ENCODE data around the gene FGD6.
A peak's percentile ranks its signal among the peaks of the same experiment; 100 is the strongest.

The FGD6 gene

DNA sequence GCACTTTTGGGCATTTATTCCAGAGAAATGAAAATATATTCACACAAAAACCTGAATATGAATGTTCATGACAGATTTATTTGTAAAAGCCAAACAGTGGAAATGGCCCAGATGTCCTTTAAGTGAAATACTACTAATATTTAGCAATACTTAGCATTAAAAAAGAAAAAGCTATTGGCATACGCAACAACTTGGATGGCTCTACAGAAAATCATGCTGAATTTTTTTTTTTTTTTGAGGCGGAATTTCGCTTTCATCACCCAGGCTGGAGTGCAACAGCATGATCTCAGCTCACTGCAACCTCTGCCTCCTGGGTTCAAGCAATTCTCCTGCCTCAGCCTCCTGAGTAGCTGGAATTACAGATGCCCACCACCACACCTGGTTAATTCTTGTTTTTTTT lies 24.1 kb downstream of the FGD6 start:
- Histone ChIP-seq H3K27me3 (ENCODE audit: insufficient read depth, low read length) (no peaks in the 10 kb centered on the region), H3K4me3 (ENCODE audit: low read length) (no peak overlapping the region), H3K9me3 (ENCODE audit: insufficient read depth, low read depth, low read length) (no peaks in the 10 kb centered on the region), H3K4me1 (ENCODE audit: insufficient read depth, low read length) (peaks cover 20% of the 10 kb centered on the region), H3K36me3 (ENCODE audit: insufficient read depth, low read length) (no peaks in the 10 kb centered on the region), H3K9ac (ENCODE audit: low read depth, low read length) (no peak overlapping the region), H3K27ac (ENCODE audit: low read depth, low read length) (no peak overlapping the region)
- 97% methylated on average over 3 of the region's 3 CpGs for WGBS

DNA sequence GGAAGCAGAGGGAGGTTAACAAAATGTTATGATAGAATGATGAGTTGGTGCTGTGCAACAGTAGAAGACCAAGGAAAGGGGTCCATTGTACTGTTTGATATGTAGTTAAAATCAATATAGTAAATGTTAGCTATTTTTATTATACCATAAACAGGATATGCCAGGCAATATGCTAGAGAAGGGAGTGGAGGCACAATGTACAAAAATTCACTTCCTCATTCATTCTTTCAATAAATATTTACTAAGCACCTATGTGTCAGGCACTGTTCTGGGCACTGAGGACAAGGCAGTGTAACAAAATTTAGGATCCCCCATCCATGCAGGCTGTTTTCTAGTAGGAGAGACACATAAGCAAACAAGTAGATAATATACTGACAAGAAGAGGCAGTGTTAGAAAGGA lies 25.0 kb downstream of the FGD6 start:
- Histone ChIP-seq H3K4me3 (ENCODE audit: low read length) (no peak overlapping the region), H3K9me3 (ENCODE audit: insufficient read depth, low read depth, low read length) (no peaks in the 10 kb centered on the region), H3K27me3 (ENCODE audit: insufficient read depth, low read length) (no peaks in the 10 kb centered on the region), H3K4me1 (ENCODE audit: insufficient read depth, low read length) (peaks cover 28% of the 10 kb centered on the region), H3K9ac (ENCODE audit: low read depth, low read length) (no peak overlapping the region), H3K27ac (ENCODE audit: low read depth, low read length) (no peak overlapping the region), H3K36me3 (ENCODE audit: insufficient read depth, low read length) (no peaks in the 10 kb centered on the region)

DNA sequence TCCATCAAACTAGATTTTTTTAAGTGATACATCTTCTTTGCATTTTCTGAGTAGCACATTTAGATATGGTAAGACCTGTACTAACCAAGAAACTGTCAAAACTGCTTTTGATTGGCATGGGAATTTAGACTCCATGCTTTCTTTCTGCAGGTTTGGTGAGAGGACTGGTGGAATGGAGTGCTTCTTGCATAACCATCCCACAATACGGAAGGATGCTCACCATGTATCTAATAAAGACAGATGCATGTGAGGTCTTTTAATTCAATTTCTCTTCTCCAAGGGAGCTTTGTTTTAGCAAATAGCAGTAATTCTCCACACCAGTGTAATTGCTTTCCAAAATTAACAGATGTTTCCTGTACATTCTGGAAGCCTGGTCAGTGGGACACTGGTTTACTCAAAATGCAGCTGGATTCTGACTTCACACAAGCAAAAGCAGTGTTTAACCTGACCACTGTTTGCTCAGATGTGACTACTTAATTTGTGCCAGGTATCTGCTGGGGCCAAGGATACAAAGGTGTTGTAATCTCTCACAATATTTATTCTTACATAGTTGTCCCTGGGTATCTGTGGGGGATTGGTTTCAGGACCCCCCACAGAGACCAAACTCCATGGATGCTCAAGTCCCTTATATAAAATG lies 26.1 kb downstream of the FGD6 start:
- Histone ChIP-seq H3K9ac (ENCODE audit: low read depth, low read length) (no peak overlapping the region), H3K27ac (ENCODE audit: low read depth, low read length) (no peak overlapping the region), H3K4me1 (ENCODE audit: insufficient read depth, low read length) (peaks cover 28% of the 10 kb centered on the region), H3K9me3 (ENCODE audit: insufficient read depth, low read depth, low read length) (no peaks in the 10 kb centered on the region), H3K4me3 (ENCODE audit: low read length) (no peak overlapping the region), H3K36me3 (ENCODE audit: insufficient read depth, low read length) (no peaks in the 10 kb centered on the region), H3K27me3 (ENCODE audit: insufficient read depth, low read length) (no peaks in the 10 kb centered on the region)
- no CpG with 5 or more reads among the region's 1 CpG for WGBS

DNA sequence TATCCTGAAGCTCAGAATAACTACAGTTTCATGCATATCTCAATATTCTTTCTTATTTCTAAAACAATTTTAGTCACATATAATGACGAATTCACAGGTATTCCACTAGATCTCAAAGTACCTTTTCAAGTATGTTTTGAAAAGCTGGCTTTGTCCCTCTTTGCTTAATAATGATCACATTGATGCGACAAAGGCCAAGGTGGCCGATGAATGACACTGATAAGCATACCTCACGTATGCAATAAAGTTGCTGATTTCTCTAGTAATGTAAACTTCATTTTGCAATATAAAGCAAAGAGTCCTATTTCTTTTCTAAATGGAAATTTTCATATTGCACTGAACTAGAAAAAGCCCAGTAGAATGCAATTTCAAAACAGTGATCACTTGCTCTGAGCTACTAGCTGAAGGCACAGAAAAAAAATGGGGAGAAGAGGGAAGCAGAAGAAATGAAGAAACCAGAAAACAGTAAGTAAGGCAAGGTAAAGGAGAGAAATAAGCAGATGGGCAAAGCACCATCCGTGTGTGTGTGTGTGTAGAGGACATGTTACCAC lies 29.3 kb downstream of the FGD6 start:
- H3K4me3 ChIP-seq (ENCODE audit: low read length), result no peak overlapping the region
- H3K9me3 ChIP-seq (ENCODE audit: insufficient read depth, low read depth, low read length), result no peaks in the 10 kb centered on the region
- H3K27me3 ChIP-seq (ENCODE audit: insufficient read depth, low read length), result no peaks in the 10 kb centered on the region
- 0 out of 2 replicates have a peak overlapping the region, but pooled peaks have one; percentile 5 for H3K27ac ChIP-seq (ENCODE audit: low read depth, low read length)
- peaks cover 22% of the 10 kb centered on the region for H3K4me1 ChIP-seq (ENCODE audit: insufficient read depth, low read length)
- no peak overlapping the region for H3K9ac ChIP-seq (ENCODE audit: low read depth, low read length)
- 77% methylated on average over 4 of the region's 5 CpGs for WGBS
- no peaks in the 10 kb centered on the region for H3K36me3 ChIP-seq (ENCODE audit: insufficient read depth, low read length)

DNA sequence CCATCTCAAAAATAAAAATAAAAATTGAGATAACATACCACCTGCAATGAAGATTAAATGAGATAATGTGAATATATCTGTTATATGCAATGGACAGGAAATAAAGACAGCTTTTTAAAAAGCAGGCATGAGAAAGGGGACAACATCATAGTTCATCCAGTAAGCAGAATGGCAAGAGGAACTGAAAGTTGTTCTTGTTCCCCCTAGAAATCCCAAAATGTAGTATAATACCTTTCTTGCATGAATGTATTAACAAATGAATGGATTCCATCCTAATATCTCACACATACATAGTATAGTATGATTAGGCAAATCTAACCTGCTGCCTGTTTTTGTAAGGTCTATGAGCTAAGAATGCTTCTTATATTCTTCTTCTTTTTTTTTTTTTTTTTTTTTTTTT lies 31.4 kb downstream of the FGD6 start:
- no peak overlapping the region for H3K27ac ChIP-seq (ENCODE audit: low read depth, low read length)
- H3K4me3 ChIP-seq (ENCODE audit: low read length), result no peak overlapping the region
- H3K27me3 ChIP-seq (ENCODE audit: insufficient read depth, low read length), result no peaks in the 10 kb centered on the region
- peaks cover 22% of the 10 kb centered on the region for H3K4me1 ChIP-seq (ENCODE audit: insufficient read depth, low read length)
- H3K9ac ChIP-seq (ENCODE audit: low read depth, low read length), result no peak overlapping the region
- no peaks in the 10 kb centered on the region for H3K9me3 ChIP-seq (ENCODE audit: insufficient read depth, low read depth, low read length)
- no peaks in the 10 kb centered on the region for H3K36me3 ChIP-seq (ENCODE audit: insufficient read depth, low read length)

DNA sequence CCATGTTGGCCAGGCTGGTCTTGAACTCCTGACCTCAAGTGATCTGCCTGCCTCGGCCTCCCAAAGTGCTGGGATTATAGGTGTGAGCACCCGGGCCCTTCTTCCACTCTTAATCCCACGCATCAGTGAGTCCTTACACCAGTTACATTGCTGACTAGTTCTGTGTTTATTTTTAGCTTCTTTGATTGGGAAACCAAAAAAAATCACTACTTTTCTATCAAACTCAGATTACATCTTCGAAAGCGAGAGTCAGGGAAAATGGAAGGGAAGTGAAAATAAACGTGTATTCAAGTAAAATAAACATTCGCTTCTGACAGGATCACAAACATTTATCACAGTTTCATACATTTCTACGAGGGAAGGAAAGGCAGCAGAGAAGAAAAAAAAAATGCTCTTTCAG lies 32.2 kb downstream of the FGD6 start:
- H3K36me3 ChIP-seq (ENCODE audit: insufficient read depth, low read length), result no peaks in the 10 kb centered on the region
- no peak overlapping the region for H3K4me3 ChIP-seq (ENCODE audit: low read length)
- peaks cover 22% of the 10 kb centered on the region for H3K4me1 ChIP-seq (ENCODE audit: insufficient read depth, low read length)
- WGBS, result 97% methylated on average over 8 of the region's 8 CpGs
- H3K9ac ChIP-seq (ENCODE audit: low read depth, low read length), result no peak overlapping the region
- H3K27ac ChIP-seq (ENCODE audit: low read depth, low read length), result no peak overlapping the region
- H3K27me3 ChIP-seq (ENCODE audit: insufficient read depth, low read length), result no peaks in the 10 kb centered on the region
- no peaks in the 10 kb centered on the region for H3K9me3 ChIP-seq (ENCODE audit: insufficient read depth, low read depth, low read length)

DNA sequence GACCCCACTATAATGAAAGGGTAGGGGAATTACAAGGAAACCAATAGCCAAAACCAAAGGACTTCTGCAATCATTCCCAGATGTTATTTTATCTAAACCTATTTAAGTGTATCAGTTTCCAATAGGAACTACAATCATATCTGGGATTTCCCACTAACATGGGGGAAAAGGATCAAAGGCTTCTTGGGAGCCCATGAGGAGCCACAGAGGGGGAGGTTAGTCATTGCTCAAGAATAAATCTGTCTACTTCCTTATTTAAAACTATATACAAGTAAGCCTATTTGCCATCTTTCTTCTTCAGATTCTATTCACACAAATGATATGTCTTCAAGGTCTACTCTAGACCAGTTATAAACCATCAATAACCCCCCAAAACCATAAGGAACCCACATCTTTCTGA lies 33.1 kb downstream of the FGD6 start:
- Histone ChIP-seq H3K4me1 (ENCODE audit: insufficient read depth, low read length) (peaks cover 18% of the 10 kb centered on the region), H3K27me3 (ENCODE audit: insufficient read depth, low read length) (no peaks in the 10 kb centered on the region), H3K27ac (ENCODE audit: low read depth, low read length) (no peak overlapping the region), H3K36me3 (ENCODE audit: insufficient read depth, low read length) (no peaks in the 10 kb centered on the region), H3K9me3 (ENCODE audit: insufficient read depth, low read depth, low read length) (no peaks in the 10 kb centered on the region), H3K9ac (ENCODE audit: low read depth, low read length) (no peak overlapping the region), H3K4me3 (ENCODE audit: low read length) (no peak overlapping the region)

DNA sequence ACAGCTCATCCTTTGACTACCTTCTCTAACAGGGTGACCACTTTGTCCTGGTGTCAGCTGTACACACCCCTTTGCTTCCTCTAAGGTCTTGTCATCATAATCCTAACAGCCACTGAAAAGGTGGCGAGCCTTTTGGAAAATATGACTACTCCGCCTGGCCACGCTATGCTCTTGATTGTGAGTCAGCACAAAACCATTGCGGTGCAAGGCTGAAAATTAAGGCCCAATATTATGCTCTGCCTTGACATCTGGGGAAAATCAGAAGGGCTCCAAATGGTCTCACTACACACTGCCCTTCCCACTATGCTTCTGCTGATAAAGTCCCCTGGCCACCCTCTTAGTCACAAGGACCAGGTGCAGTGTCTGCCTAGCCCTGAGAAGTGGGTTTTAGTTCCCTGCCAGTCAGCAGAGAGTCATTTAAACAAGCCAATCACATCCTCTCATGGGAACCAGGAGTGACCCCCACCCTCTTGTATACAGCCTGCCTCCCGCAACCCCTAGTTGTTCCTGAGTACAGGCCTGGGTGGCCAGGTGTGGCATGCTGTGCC lies 34.3 kb downstream of the FGD6 start:
- H3K9ac ChIP-seq (ENCODE audit: low read depth, low read length), result no peak overlapping the region
- H3K36me3 ChIP-seq (ENCODE audit: insufficient read depth, low read length), result no peaks in the 10 kb centered on the region
- no peak overlapping the region for H3K27ac ChIP-seq (ENCODE audit: low read depth, low read length)
- no peak overlapping the region for H3K4me3 ChIP-seq (ENCODE audit: low read length)
- no peaks in the 10 kb centered on the region for H3K9me3 ChIP-seq (ENCODE audit: insufficient read depth, low read depth, low read length)
- no peaks in the 10 kb centered on the region for H3K27me3 ChIP-seq (ENCODE audit: insufficient read depth, low read length)
- H3K4me1 ChIP-seq (ENCODE audit: insufficient read depth, low read length), result peaks cover 6% of the 10 kb centered on the region
- 78% methylated on average over 5 of the region's 5 CpGs for WGBS

DNA sequence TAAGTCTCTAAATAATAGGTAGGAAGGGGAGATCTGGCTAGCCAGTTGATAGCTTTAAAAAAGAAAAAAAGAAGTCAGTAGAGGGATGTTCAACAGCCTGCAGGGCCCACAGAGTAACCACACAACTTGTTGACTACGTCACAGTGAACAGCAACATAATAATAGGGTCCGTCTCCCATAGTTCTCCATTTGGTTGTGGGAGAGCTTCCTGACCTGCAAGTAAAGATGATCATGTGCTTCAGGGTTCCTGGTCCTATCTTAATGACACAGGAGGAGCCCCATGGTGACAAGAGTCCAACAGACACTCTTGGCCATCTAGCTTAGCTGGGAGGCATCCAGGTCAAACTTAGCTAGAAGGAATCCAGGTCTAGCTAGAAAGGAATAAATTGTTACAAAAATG lies 36.2 kb downstream of the FGD6 start:
- 98% methylated on average over 2 of the region's 2 CpGs for WGBS
- Histone ChIP-seq H3K4me3 (ENCODE audit: low read length) (no peak overlapping the region), H3K27me3 (ENCODE audit: insufficient read depth, low read length) (no peaks in the 10 kb centered on the region), H3K9me3 (ENCODE audit: insufficient read depth, low read depth, low read length) (no peaks in the 10 kb centered on the region), H3K27ac (ENCODE audit: low read depth, low read length) (no peak overlapping the region), H3K9ac (ENCODE audit: low read depth, low read length) (no peak overlapping the region), H3K4me1 (ENCODE audit: insufficient read depth, low read length) (0 out of 2 replicates have a peak, but pooled peaks cover 3% of the 10 kb centered on the region), H3K36me3 (ENCODE audit: insufficient read depth, low read length) (no peaks in the 10 kb centered on the region)

DNA sequence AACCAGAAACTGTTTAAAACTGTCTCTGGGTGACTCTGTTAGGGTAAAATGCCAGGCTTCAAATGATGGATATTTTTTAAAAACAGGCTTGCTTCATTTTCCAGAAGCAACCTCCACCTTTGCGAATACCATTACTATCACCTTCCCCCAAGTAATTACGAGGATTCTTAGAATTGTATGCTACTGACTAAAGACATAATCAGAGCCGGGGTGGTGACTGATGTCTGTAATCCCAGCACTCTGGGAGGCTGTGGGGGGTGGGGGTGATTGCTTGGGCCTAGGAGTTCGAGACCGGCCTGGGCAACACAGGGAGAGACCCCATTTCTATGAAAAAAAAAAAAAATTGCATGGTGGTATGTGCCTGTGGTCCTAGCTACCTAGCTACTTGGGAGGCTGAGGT lies 38.3 kb downstream of the FGD6 start:
- Histone ChIP-seq H3K27ac (ENCODE audit: low read depth, low read length) (no peak overlapping the region), H3K9me3 (ENCODE audit: insufficient read depth, low read depth, low read length) (no peaks in the 10 kb centered on the region), H3K36me3 (ENCODE audit: insufficient read depth, low read length) (no peaks in the 10 kb centered on the region), H3K4me1 (ENCODE audit: insufficient read depth, low read length) (0 out of 2 replicates have a peak, but pooled peaks cover 3% of the 10 kb centered on the region), H3K9ac (ENCODE audit: low read depth, low read length) (no peak overlapping the region), H3K4me3 (ENCODE audit: low read length) (no peak overlapping the region), H3K27me3 (ENCODE audit: insufficient read depth, low read length) (no peaks in the 10 kb centered on the region)
- 77% methylated on average over 5 of the region's 5 CpGs for WGBS

DNA sequence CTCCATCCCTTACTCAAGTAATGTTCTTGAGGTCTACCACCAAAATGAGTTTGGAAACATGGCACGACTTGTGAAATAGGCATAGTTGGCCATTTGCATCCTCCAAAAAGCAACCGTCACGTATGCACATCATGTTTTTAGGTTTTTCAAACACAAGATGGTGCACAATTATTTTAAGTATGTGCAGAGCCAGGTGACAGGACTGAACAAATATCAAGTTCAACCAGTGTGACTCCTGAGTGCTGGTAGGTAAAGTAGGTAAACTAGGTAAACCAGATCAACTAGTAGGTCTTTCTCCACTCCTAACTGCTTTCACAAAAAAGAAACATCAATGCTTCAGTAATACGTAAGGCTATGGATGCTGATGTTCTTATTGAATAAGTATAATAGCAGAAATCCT lies 39.1 kb downstream of the FGD6 start:
- Histone ChIP-seq H3K27ac (ENCODE audit: low read depth, low read length) (no peak overlapping the region), H3K36me3 (ENCODE audit: insufficient read depth, low read length) (no peaks in the 10 kb centered on the region), H3K4me1 (ENCODE audit: insufficient read depth, low read length) (0 out of 2 replicates have a peak, but pooled peaks cover 3% of the 10 kb centered on the region), H3K27me3 (ENCODE audit: insufficient read depth, low read length) (no peaks in the 10 kb centered on the region), H3K9me3 (ENCODE audit: insufficient read depth, low read depth, low read length) (no peaks in the 10 kb centered on the region), H3K4me3 (ENCODE audit: low read length) (no peak overlapping the region), H3K9ac (ENCODE audit: low read depth, low read length) (no peak overlapping the region)
- WGBS, result 65% methylated on average over 3 of the region's 4 CpGs

Data from HUES64 (cell line).